Neural cell (in vitro differentiated cells): ENCODE data around the gene GLYATL1. TPM values are rescaled to one million over a fixed set of nuclear protein-coding genes. Genes with fewer than 3 reads are reported as not detected.

Experiments used
- H2AFZ ChIP-seq: fragments of 200-600, 300-800 bp; sonication (generic), shearing (Covaris generic); 2 replicates; pipeline ENCODE4 v1.6.0; 2014; ENCODE audit warnings: low read depth, mild to moderate bottlenecking, antibody characterized with exemption, low read length, moderate library complexity
- H3F3A ChIP-seq: fragments of 200-600 bp; shearing (Covaris generic); 2 replicates; pipeline ENCODE4 v1.6.1; 2016; ENCODE audit warnings: mild to moderate bottlenecking, moderate library complexity, mixed read lengths, antibody characterized with exemption, low read length; ENCODE audit not compliant: insufficient read depth, poor library complexity, severe bottlenecking
- H3K27ac ChIP-seq: fragments of 200-600, 300-800 bp; sonication (generic), shearing (Covaris generic); 2 replicates; pipeline ENCODE4 v1.5.1; 2014; ENCODE audit warnings: mild to moderate bottlenecking, low read length, moderate library complexity
- H3K27me3 ChIP-seq: fragments of 300-800, 200-600 bp; sonication (generic), shearing (Covaris generic); 2 replicates; pipeline ENCODE4 v1.6.0; 2014; ENCODE audit warnings: mild to moderate bottlenecking, low read depth, low read length, moderate library complexity; ENCODE audit not compliant: insufficient read depth
- H3K36me3 ChIP-seq: fragments of 300-800, 200-600 bp; sonication (generic), shearing (Covaris generic); 2 replicates; pipeline ENCODE4 v1.5.1; 2014; ENCODE audit warnings: mild to moderate bottlenecking, antibody characterized with exemption, low read length, moderate library complexity; ENCODE audit not compliant: insufficient read depth
- H3K4me2 ChIP-seq: fragments of 300-800, 200-600 bp; sonication (generic), shearing (Covaris generic); 2 replicates; pipeline ENCODE4 v1.6.0; 2014; ENCODE audit warnings: mild to moderate bottlenecking, low read length
- H3K4me3 ChIP-seq: fragments of 300-800, 200-600 bp; sonication (generic), shearing (Covaris generic); 2 replicates; pipeline ENCODE4 v1.5.1; 2014; ENCODE audit warnings: mild to moderate bottlenecking, low read length, moderate library complexity
- H3K79me2 ChIP-seq: fragments of 200-600 bp; shearing (Covaris generic); replicated peaks from 2 replicates; pipeline ENCODE4 v1.6.0; 2014; ENCODE audit warnings: mild to moderate bottlenecking, low read length, moderate library complexity; ENCODE audit not compliant: insufficient read depth
- H3K9ac ChIP-seq: fragments of 300-800, 200-600 bp; sonication (generic), shearing (Covaris generic); 2 replicates; pipeline ENCODE4 v1.6.1; 2016; ENCODE audit warnings: mild to moderate bottlenecking, low read length, mixed read lengths
- H3K9me2 ChIP-seq: fragments of 200-600 bp; shearing (Covaris generic); 2 replicates; pipeline ENCODE4 v1.6.1; 2016; ENCODE audit warnings: mild to moderate bottlenecking, low read length, mixed read lengths; ENCODE audit not compliant: insufficient read depth
- H3K9me3 ChIP-seq: fragments of 200-600, 300-800 bp; sonication (generic), shearing (Covaris generic); 2 replicates; pipeline ENCODE4 v1.6.1; 2016; ENCODE audit warnings: mild to moderate bottlenecking, mixed run types, low read length, moderate library complexity, mixed read lengths
- H4K20me1 ChIP-seq: fragments of 200-600 bp; shearing (Covaris generic); 2 replicates; pipeline ENCODE4 v1.6.1; 2016; ENCODE audit warnings: mild to moderate bottlenecking, mixed run types; ENCODE audit not compliant: insufficient read depth
- EP300 ChIP-seq: fragments of 450-650 bp; conservative IDR thresholded peaks from 2 replicates; pipeline ENCODE4 v1.6.1; 2014; ENCODE audit warnings: antibody characterized with exemption, mild to moderate bottlenecking, moderate library complexity; ENCODE audit not compliant: poor library complexity, severe bottlenecking
- EZH2 ChIP-seq: fragments of 200-600, 300-800 bp; shearing (Covaris generic), sonication (generic); IDR thresholded peaks from 2 replicates; pipeline ENCODE4 v1.6.1; 2014; ENCODE audit warnings: antibody characterized with exemption, low read length, borderline replicate concordance, mild to moderate bottlenecking; ENCODE audit not compliant: insufficient read depth, poor library complexity, severe bottlenecking
- MXI1 ChIP-seq: fragments of 450-650 bp; conservative IDR thresholded peaks from 2 replicates; pipeline ENCODE4 v1.6.1; 2014; ENCODE audit warnings: antibody characterized with exemption, mild to moderate bottlenecking; ENCODE audit not compliant: poor library complexity, severe bottlenecking
- POLR2AphosphoS5 ChIP-seq: IDR thresholded peaks from 2 replicates; pipeline ENCODE4 v1.6.1; 2012
- RAD21 ChIP-seq: fragments of 450-650 bp; conservative IDR thresholded peaks from 2 replicates; pipeline ENCODE4 v1.6.1; 2014; ENCODE audit warnings: antibody characterized with exemption, mild to moderate bottlenecking, moderate library complexity
- REST ChIP-seq: IDR thresholded peaks from 2 replicates; pipeline ENCODE4 v1.6.1; 2012; ENCODE audit warnings: borderline replicate concordance
- SMC3 ChIP-seq: fragments of 450-650 bp; conservative IDR thresholded peaks from 2 replicates; pipeline ENCODE4 v1.6.1; 2014; ENCODE audit warnings: antibody characterized with exemption, mild to moderate bottlenecking, moderate library complexity; ENCODE audit not compliant: poor library complexity
- TAF1 ChIP-seq: IDR thresholded peaks from 2 replicates; pipeline ENCODE4 v1.6.1; 2012; ENCODE audit warnings: low read depth
- polyA plus RNA-seq: library from polyadenylated mRNA; depleted of rRNA; stranded (reverse); fragments of >200 nt; gene quantifications from 2 replicates; pipeline ENCODE4 v1.2.3, GENCODE V29; 2014
- TF ChIP-seq, protein P1 (sequence below): fragments of 450-650 bp; IDR thresholded peaks from 2 replicates; pipeline ENCODE4 v1.5.1; 2014; ENCODE audit warnings: antibody characterized with exemption, mild to moderate bottlenecking, moderate library complexity; ENCODE audit not compliant: poor library complexity, severe bottlenecking

GLYATL1 gene
- polyA plus RNA-seq, 1 donor from 2014 or later = 0.84 TPM

- H3K9me3 ChIP-seq = no peaks in the 10 kb centered on the region
- H4K20me1 ChIP-seq = no peaks in the 10 kb centered on the region
- H3K4me2 ChIP-seq = no peak overlapping the region
- TF ChIP-seq REST (no peak), EP300 (no peak), RAD21 (no peak), SMC3 (no peak), TAF1 (no peak), EZH2 (no peak), POLR2AphosphoS5 (no peak), MXI1 (no peak)
- TF ChIP-seq, protein P1, sequence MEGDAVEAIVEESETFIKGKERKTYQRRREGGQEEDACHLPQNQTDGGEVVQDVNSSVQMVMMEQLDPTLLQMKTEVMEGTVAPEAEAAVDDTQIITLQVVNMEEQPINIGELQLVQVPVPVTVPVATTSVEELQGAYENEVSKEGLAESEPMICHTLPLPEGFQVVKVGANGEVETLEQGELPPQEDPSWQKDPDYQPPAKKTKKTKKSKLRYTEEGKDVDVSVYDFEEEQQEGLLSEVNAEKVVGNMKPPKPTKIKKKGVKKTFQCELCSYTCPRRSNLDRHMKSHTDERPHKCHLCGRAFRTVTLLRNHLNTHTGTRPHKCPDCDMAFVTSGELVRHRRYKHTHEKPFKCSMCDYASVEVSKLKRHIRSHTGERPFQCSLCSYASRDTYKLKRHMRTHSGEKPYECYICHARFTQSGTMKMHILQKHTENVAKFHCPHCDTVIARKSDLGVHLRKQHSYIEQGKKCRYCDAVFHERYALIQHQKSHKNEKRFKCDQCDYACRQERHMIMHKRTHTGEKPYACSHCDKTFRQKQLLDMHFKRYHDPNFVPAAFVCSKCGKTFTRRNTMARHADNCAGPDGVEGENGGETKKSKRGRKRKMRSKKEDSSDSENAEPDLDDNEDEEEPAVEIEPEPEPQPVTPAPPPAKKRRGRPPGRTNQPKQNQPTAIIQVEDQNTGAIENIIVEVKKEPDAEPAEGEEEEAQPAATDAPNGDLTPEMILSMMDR = no peak
- no peak overlapping the region for H3K9ac ChIP-seq
- H3K4me3 ChIP-seq = no peak overlapping the region
- H3F3A ChIP-seq = no peaks in the 10 kb centered on the region
- H3K36me3 ChIP-seq = no peaks in the 10 kb centered on the region
- H3K9me2 ChIP-seq = no peaks in the 10 kb centered on the region
- no peak overlapping the region for H3K27ac ChIP-seq
- H3K27me3 ChIP-seq = no peaks in the 10 kb centered on the region
- H2AFZ ChIP-seq = no peak overlapping the region
- no peaks in the 10 kb centered on the region for H3K79me2 ChIP-seq
Observed at GRCh38 chr11:58926251-58926650, 13.0 kb upstream of the GLYATL1 start.

DNA sequence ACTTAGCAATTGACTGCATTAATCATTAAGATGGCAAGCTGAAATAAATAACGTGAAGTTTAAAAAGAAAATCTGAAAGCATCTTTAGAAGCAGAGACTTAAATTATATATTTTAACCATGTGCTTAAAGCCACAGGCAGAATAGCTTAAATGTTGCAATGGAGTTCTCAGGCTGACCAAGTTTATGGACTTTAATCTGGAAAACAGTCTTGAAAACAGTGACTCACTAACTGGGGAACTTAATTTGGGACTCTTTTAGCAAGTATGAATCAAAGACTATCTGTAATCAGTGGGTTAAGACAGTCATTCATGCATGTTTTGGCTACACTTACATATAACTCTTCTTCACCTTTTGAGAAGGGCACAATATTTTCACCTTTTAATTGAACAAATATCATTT is 12.6 kb upstream of the GLYATL1 start:
- no peaks in the 10 kb centered on the region for H3K79me2 ChIP-seq
- no peak overlapping the region for H3K4me2 ChIP-seq
- no peak overlapping the region for H2AFZ ChIP-seq
- no peaks in the 10 kb centered on the region for H3F3A ChIP-seq
- no peak overlapping the region for H3K4me3 ChIP-seq
- H3K9ac ChIP-seq = no peak overlapping the region
- no peak overlapping the region for H3K27ac ChIP-seq
- TF ChIP-seq, protein P1 = no peak
- TF ChIP-seq SMC3 (no peak), REST (no peak), POLR2AphosphoS5 (no peak), TAF1 (no peak), EP300 (no peak), RAD21 (no peak), EZH2 (no peak), MXI1 (no peak)
- H4K20me1 ChIP-seq = no peaks in the 10 kb centered on the region
- no peaks in the 10 kb centered on the region for H3K9me2 ChIP-seq
- H3K36me3 ChIP-seq = no peaks in the 10 kb centered on the region
- no peaks in the 10 kb centered on the region for H3K27me3 ChIP-seq
- no peaks in the 10 kb centered on the region for H3K9me3 ChIP-seq
